Stimulated activated CD8-positive, alpha-beta memory T cell treated with anti-CD3 and anti-CD28 coated beads, Interleukin-12 subunit alpha, Interleukin-12 subunit beta, amount 100 ng/mL, for 24 hours (primary cell): ENCODE measurements around the gene NCK1.

Experiments
- DNase-seq: peaks from one replicate; pipeline ENCODE4 v3.0.0-alpha.2; 2020; ENCODE audit errors: extremely low read depth

Gene NCK1

GRCh38 chr3:136908297-136908696, 46.3 kb downstream of the NCK1 start:
- DNase-seq, result no peak

GRCh38 chr3:136909187-136909586, 47.2 kb downstream of the NCK1 start:
- DNase-seq, result no peak

GRCh38 chr3:136910697-136911096, 48.7 kb downstream of the NCK1 start:
- DNase-seq, result no peak

- DNase-seq, result no peak
Measured at GRCh38 chr3:136913168-136913567, 51.2 kb downstream of the NCK1 start.

GRCh38 chr3:136914739-136915138, 52.7 kb downstream of the NCK1 start:
- DNase-seq, result no peak

- DNase-seq, result no peak
Measured at GRCh38 chr3:136916223-136916622, 54.2 kb downstream of the NCK1 start.

GRCh38 chr3:136919799-136920580, 58.0 kb downstream of the NCK1 start:
- no peak for DNase-seq

- DNase-seq, result no peak
Measured at GRCh38 chr3:136920904-136921611, 59.0 kb downstream of the NCK1 start.

- no peak for DNase-seq
Measured at GRCh38 chr3:136925425-136926190, 63.6 kb downstream of the NCK1 start.

- DNase-seq, result no peak
Measured at GRCh38 chr3:136928240-136928639, 66.2 kb downstream of the NCK1 start.

- no peak for DNase-seq
Measured at GRCh38 chr3:136929977-136930670, 68.1 kb downstream of the NCK1 start.

GRCh38 chr3:136931606-136932005, 69.6 kb downstream of the NCK1 start:
- no peak for DNase-seq

GRCh38 chr3:136932523-136932922, 70.5 kb downstream of the NCK1 start:
- DNase-seq, result no peak

- DNase-seq, result no peak
Measured at GRCh38 chr3:136932978-136933772, 71.2 kb downstream of the NCK1 start.

GRCh38 chr3:136937175-136937574, 75.2 kb downstream of the NCK1 start:
- no peak for DNase-seq

- no peak for DNase-seq
Measured at GRCh38 chr3:136937851-136938250, 75.8 kb downstream of the NCK1 start.

- no peak for DNase-seq
Measured at GRCh38 chr3:136938334-136938733, 76.3 kb downstream of the NCK1 start.

- no peak for DNase-seq
Measured at GRCh38 chr3:136939489-136939888, 77.5 kb downstream of the NCK1 start.

GRCh38 chr3:136942803-136943202, 80.8 kb downstream of the NCK1 start:
- no peak for DNase-seq

- DNase-seq, result no peak
Measured at GRCh38 chr3:136943436-136943835, 81.4 kb downstream of the NCK1 start.

- DNase-seq, result no peak
Measured at GRCh38 chr3:136946978-136947377, 85.0 kb downstream of the NCK1 start.
